ENCODE data around the gene ABR. TPM values are rescaled to one million over a fixed set of nuclear protein-coding genes. Genes with fewer than 3 reads are reported as not detected.
A peak's percentile ranks its signal among the peaks of the same experiment; 100 is the strongest.

ABR gene
- total RNA-seq, 4 donors from 2014 or later = 78.0 to 208 (median 106) TPM

DNA sequence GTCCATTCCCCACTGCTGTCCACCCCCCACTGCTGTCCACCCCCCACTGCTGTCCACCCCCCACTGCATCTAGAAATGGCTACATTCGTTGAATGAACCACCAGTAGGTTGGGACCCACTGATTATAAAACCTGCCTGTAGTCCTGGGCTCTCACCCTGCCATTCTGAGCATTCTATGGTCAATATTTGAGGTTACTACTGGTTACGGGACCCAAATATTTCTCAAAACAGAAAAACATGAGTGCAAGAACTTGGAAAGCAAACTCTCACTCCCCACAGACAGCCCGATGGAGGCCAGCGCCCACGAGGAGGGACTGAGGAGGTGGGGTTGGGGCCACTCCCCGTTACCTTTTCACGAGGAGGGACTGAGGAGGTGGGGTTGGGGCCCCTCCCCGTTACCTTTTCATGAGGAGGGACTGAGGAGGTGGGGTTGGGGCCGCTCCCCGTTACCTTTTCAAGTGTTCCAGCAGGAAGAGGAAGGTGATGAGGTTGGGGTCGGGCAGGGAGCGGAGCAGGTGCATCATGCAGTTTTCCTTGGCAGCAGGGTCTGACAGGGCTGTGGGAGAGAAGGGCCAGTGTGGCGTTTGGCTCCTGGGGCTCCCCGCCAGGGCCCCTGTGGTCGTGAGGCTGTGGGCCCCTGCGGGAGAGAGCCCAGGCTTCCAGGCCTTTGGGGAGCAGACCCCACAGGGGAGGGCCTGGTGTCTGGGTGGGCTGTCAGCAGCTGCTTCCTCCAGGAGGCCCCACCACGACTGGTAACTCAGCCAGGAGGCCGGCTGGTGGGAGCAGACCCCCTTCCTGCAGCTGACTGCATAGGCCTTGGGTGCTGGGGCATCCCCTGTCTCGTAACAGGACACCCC lies 170.3 kb downstream of the ABR start:
- H3K9me3 ChIP-seq = no peaks in the 10 kb centered on the region
- no peak overlapping the region for H3K4me3 ChIP-seq
- 75% methylated on average over 12 of the region's 19 CpGs for WGBS
- peak overlapping the region; percentile 46 for H3K27ac ChIP-seq
- TF ChIP-seq EP300 (IDR thresholded peaks at IDR 0.05) (no peak), CTCF (IDR thresholded peaks at IDR 0.05) (no peak), POLR2A (IDR thresholded peaks at IDR 0.05) (no peak), POLR2AphosphoS5 (IDR thresholded peaks at IDR 0.05) (no peak)
- no peaks in the 10 kb centered on the region for H3K27me3 ChIP-seq
- H3K4me1 ChIP-seq = peaks cover 45% of the 10 kb centered on the region
- DNase-seq (ENCODE audit: low spot score in 2 of 2) = no peak
- peaks cover 77% of the 10 kb centered on the region for H3K36me3 ChIP-seq

- TF ChIP-seq POLR2AphosphoS5 (IDR thresholded peaks at IDR 0.05) (peak in 2 of 3 donors; percentile 27 to 37), POLR2A (IDR thresholded peaks at IDR 0.05) (no peak)
- Histone ChIP-seq H3K4me3 (no peak overlapping the region), H3K4me1 (peaks cover 56% of the 10 kb centered on the region), H3K36me3 (peaks cover 77% of the 10 kb centered on the region), H3K27ac (peak overlapping the region; percentile 57), H3K9me3 (no peaks in the 10 kb centered on the region), H3K27me3 (no peaks in the 10 kb centered on the region)
- WGBS = 81% methylated on average over 15 of the region's 21 CpGs
- no peak for DNase-seq (ENCODE audit: low spot score in 2 of 2)
Observed at GRCh38 chr17:1008008-1008761, 171.6 kb downstream of the ABR start.

GRCh38 chr17:1007310-1008007 lies 172.3 kb downstream of the ABR start:
- peaks cover 75% of the 10 kb centered on the region for H3K36me3 ChIP-seq
- H3K9me3 ChIP-seq = no peaks in the 10 kb centered on the region
- no peak overlapping the region for H3K4me3 ChIP-seq
- 78% methylated on average over 11 of the region's 16 CpGs for WGBS
- H3K27me3 ChIP-seq = no peaks in the 10 kb centered on the region
- TF ChIP-seq POLR2AphosphoS5 (IDR thresholded peaks at IDR 0.05) = no peak
- no peak for TF ChIP-seq EP300 (IDR thresholded peaks at IDR 0.05)
- TF ChIP-seq CTCF (IDR thresholded peaks at IDR 0.05) = no peak
- TF ChIP-seq POLR2A (IDR thresholded peaks at IDR 0.05) = no peak
- peaks cover 63% of the 10 kb centered on the region for H3K4me1 ChIP-seq
- peak overlapping the region; percentile 57 for H3K27ac ChIP-seq
- no peak for DNase-seq (ENCODE audit: low spot score in 2 of 2)

- Histone ChIP-seq H3K9me3 (no peaks in the 10 kb centered on the region), H3K27me3 (no peaks in the 10 kb centered on the region), H3K4me1 (peaks cover 77% of the 10 kb centered on the region), H3K27ac (peak overlapping the region; percentile 58), H3K36me3 (peaks cover 75% of the 10 kb centered on the region), H3K4me3 (no peak overlapping the region)
- DNase-seq (ENCODE audit: low spot score in 2 of 2) = no peak
- TF ChIP-seq EP300 (IDR thresholded peaks at IDR 0.05) (no peak), CTCF (IDR thresholded peaks at IDR 0.05) (no peak), POLR2AphosphoS5 (IDR thresholded peaks at IDR 0.05) (no peak), POLR2A (IDR thresholded peaks at IDR 0.05) (no peak)
- WGBS = 66% methylated on average over 8 of the region's 16 CpGs
Observed at GRCh38 chr17:1006054-1006453, 173.7 kb downstream of the ABR start.

DNA sequence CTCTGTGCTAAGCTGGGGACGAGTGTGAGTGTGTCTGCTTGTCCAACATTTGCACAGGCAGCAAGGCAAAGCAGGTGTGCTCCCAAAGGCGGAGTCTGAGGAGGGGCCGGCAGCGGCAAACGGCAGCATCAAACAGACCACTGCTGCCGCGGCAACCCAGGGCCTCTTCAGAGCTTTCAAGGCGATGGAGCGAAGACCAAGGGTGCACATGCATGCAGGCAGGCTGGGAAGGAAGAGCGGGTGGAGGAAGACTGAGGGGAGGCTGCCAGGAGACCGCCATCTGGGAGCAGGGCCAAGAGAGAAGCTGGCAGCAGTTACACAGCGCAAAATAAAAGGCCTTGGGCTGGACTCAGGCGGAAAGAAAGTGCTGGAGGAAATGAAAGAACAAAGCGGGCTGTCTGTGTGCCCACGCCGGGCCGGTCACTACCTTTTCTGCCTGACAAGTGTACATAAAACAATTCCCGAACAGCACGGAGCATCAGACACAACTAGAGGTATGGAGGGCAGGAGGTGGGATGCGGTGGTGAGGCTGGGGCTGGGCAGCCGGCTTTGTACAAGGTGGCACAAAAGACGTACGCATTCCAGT lies 174.3 kb downstream of the ABR start:
- peaks cover 78% of the 10 kb centered on the region for H3K4me1 ChIP-seq
- 42% methylated on average over 23 of the region's 23 CpGs for WGBS
- TF ChIP-seq CTCF (IDR thresholded peaks at IDR 0.05) = no peak
- no peak for DNase-seq (ENCODE audit: low spot score in 2 of 2)
- H3K9me3 ChIP-seq = no peaks in the 10 kb centered on the region
- peak overlapping the region; percentile 58 for H3K27ac ChIP-seq
- H3K27me3 ChIP-seq = no peaks in the 10 kb centered on the region
- peaks cover 75% of the 10 kb centered on the region for H3K36me3 ChIP-seq
- H3K4me3 ChIP-seq = no peak overlapping the region

All from suprapubic skin (tissue), 4 donors.